Measurements from ENCODE around the gene MYO1F. TPM values are rescaled to one million over a fixed set of nuclear protein-coding genes. Genes with fewer than 3 reads are reported as not detected.
A peak's percentile ranks its signal among the peaks of the same experiment; 100 is the strongest.

The MYO1F gene
- total and polyA plus RNA-seq, 2 of the 13 experiments (the other 11 are each of a cell fraction or from before 2014, with no cell fraction given): 0.09 to 0.13 TPM

DNA sequence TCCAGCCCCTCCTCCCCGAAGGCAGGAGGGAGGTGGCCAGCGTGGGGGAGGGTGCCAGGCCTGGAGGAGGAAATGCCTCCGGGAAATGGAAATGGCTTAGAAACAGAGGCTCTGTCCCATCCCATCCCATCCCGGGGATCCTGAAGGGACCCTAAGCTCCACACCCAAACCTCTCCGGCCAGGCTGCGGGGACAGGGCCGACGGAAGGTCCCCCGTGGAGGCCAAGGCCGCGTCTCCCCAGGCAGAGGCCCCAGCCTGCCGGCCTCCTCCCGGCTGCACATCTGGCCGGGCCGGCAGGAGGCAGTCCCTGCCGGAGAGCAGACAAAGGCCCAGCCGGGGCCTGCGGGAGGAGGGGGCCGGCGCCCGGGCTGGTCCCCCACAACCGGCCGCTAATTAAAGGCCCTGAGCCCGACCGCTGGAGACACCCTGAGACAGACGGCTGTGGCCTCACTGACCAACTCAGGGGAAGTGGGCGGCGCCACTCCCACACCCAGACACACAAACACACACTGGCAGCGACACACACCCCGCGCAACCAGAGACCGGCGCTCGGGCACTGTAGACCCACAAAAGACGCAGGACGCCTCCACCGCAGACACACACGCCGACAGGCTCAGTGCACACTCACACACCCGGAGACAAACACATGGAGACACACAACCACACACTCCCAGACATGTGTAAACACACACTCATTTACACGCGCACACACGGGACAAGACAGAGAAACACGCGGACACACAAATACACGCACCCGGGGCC, 32.2 kb upstream of the MYO1F start (continued):
- TF ChIP-seq ZNF597 (CRISPR knock-in tag; IDR thresholded peaks at IDR 0.05) (no peak), ZNF501 (CRISPR knock-in tag; IDR thresholded peaks at IDR 0.05) (peak; percentile 65; the same call in 1 of the 2 replicates), SIN3A (IDR thresholded peaks at IDR 0.05; ENCODE audit: borderline replicate concordance, low read depth, low read length) (no peak; the same call in 1 of the 2 replicates), ZBTB42 (CRISPR knock-in tag; IDR thresholded peaks at IDR 0.05) (peak; percentile 84; the same call in 1 of the 2 replicates), IRX3 (CRISPR knock-in tag; IDR thresholded peaks at IDR 0.05; ENCODE audit: borderline replicate concordance, low read depth) (no peak), MTF1 (CRISPR knock-in tag; IDR thresholded peaks at IDR 0.05) (no peak), KLF15 (CRISPR knock-in tag; IDR thresholded peaks at IDR 0.05; ENCODE audit: borderline replicate concordance) (no peak), NR3C1 (CRISPR knock-in tag; IDR thresholded peaks at IDR 0.05) (no peak), ZNF44 (CRISPR knock-in tag; IDR thresholded peaks at IDR 0.05) (no peak), MED13 (CRISPR knock-in tag; IDR thresholded peaks at IDR 0.05) (no peak), MBD4 (IDR thresholded peaks at IDR 0.05; ENCODE audit: borderline replicate concordance, low read length) (no peak), SALL1 (CRISPR knock-in tag; IDR thresholded peaks at IDR 0.05) (peak; percentile 19; the same call in 1 of the 2 replicates), KAT7 (CRISPR knock-in tag; IDR thresholded peaks at IDR 0.05; ENCODE audit: borderline replicate concordance) (peak; percentile 21; the same call in 1 of the 2 replicates)
- TF ChIP-seq, protein P1, sequence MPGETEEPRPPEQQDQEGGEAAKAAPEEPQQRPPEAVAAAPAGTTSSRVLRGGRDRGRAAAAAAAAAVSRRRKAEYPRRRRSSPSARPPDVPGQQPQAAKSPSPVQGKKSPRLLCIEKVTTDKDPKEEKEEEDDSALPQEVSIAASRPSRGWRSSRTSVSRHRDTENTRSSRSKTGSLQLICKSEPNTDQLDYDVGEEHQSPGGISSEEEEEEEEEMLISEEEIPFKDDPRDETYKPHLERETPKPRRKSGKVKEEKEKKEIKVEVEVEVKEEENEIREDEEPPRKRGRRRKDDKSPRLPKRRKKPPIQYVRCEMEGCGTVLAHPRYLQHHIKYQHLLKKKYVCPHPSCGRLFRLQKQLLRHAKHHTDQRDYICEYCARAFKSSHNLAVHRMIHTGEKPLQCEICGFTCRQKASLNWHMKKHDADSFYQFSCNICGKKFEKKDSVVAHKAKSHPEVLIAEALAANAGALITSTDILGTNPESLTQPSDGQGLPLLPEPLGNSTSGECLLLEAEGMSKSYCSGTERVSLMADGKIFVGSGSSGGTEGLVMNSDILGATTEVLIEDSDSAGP (CRISPR knock-in tag; IDR thresholded peaks at IDR 0.05; ENCODE audit: borderline replicate concordance): peak; percentile 51; the same call in 1 of the 2 replicates
- TF ChIP-seq, protein P2, sequence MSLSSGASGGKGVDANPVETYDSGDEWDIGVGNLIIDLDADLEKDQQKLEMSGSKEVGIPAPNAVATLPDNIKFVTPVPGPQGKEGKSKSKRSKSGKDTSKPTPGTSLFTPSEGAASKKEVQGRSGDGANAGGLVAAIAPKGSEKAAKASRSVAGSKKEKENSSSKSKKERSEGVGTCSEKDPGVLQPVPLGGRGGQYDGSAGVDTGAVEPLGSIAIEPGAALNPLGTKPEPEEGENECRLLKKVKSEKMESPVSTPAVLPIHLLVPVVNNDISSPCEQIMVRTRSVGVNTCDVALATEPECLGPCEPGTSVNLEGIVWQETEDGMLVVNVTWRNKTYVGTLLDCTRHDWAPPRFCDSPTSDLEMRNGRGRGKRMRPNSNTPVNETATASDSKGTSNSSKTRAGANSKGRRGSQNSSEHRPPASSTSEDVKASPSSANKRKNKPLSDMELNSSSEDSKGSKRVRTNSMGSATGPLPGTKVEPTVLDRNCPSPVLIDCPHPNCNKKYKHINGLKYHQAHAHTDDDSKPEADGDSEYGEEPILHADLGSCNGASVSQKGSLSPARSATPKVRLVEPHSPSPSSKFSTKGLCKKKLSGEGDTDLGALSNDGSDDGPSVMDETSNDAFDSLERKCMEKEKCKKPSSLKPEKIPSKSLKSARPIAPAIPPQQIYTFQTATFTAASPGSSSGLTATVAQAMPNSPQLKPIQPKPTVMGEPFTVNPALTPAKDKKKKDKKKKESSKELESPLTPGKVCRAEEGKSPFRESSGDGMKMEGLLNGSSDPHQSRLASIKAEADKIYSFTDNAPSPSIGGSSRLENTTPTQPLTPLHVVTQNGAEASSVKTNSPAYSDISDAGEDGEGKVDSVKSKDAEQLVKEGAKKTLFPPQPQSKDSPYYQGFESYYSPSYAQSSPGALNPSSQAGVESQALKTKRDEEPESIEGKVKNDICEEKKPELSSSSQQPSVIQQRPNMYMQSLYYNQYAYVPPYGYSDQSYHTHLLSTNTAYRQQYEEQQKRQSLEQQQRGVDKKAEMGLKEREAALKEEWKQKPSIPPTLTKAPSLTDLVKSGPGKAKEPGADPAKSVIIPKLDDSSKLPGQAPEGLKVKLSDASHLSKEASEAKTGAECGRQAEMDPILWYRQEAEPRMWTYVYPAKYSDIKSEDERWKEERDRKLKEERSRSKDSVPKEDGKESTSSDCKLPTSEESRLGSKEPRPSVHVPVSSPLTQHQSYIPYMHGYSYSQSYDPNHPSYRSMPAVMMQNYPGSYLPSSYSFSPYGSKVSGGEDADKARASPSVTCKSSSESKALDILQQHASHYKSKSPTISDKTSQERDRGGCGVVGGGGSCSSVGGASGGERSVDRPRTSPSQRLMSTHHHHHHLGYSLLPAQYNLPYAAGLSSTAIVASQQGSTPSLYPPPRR (CRISPR knock-in tag; IDR thresholded peaks at IDR 0.05; ENCODE audit: borderline replicate concordance): peak; percentile 42
- TF ChIP-seq, protein P3, sequence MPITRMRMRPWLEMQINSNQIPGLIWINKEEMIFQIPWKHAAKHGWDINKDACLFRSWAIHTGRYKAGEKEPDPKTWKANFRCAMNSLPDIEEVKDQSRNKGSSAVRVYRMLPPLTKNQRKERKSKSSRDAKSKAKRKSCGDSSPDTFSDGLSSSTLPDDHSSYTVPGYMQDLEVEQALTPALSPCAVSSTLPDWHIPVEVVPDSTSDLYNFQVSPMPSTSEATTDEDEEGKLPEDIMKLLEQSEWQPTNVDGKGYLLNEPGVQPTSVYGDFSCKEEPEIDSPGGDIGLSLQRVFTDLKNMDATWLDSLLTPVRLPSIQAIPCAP (CRISPR knock-in tag; IDR thresholded peaks at IDR 0.05; ENCODE audit: low read depth): no peak

Data from HepG2 (cell line).